ENCODE data around the gene POPDC3.
"Not testable (repeated sequence)": the region's sequence is repeated elsewhere in the genome, so short reads cannot be mapped to it uniquely, and the experiment has no call there.

POPDC3 gene

DNA sequence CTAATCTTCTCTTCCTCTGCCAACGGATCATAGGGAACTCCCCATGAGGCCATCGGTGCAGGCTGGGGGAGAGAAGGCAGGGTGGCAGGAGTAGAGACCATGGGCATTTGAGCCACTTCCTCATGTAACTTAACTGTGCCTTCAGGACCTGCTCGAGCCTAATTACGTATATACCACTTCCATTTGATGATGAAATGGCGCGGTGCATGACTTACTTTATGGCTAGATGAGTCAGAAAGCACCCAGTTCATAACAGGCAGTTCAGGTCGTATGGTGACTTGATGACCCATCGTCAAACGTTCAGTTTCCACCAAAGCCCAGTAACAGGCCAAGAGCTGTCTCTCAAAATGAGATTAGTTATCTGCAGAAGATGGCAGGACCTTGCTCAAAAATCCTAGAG lies 39.4 kb upstream of the POPDC3 start:
- TF ChIP-seq MAX (IDR thresholded peaks at IDR 0.05; ENCODE audit: low read depth, low read length) = peak; percentile 34; the same call in 1 of the 2 replicates
- DNase-seq (ENCODE audit: low read depth) = peak; percentile 93
- H3K4me3 ChIP-seq (ENCODE audit: low read depth, low read length) = not testable (repeated sequence)

DNA sequence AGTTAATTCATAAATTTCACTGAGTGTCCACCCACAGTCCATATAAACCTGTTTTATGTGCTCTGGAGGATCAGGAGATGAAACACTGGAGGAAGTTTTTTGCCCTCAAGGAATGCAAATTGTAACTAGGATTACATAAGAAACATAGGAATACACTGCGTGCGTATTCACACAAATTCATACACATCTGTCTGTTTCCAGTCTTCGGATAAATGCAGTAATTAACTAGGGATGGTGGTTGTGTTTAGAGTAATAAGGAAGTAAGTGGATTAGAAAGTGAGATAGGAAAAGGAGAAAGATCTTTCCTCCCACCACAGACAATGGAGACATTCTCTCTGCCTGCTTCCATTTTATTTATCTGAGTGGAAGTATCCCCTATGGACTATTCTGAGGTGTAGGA lies 35.7 kb upstream of the POPDC3 start:
- no peak for TF ChIP-seq POLR2A (IDR thresholded peaks at IDR 0.05; ENCODE audit: extremely low read depth, insufficient read length)
- no peak for TF ChIP-seq MAX (IDR thresholded peaks at IDR 0.05; ENCODE audit: low read depth, low read length)
- H3K4me3 ChIP-seq (ENCODE audit: low read depth, low read length) = no peak overlapping the region
- no peak for DNase-seq (ENCODE audit: low read depth)

GRCh38 chr6:105214668-105215067 lies 34.9 kb upstream of the POPDC3 start:
- no peak for DNase-seq (ENCODE audit: low read depth)
- H3K4me3 ChIP-seq (ENCODE audit: low read depth, low read length) = no peak overlapping the region
- TF ChIP-seq MYC (IDR thresholded peaks at IDR 0.05; ENCODE audit: low read depth, low read length) (no peak), POLR2A (IDR thresholded peaks at IDR 0.05; ENCODE audit: extremely low read depth, insufficient read length) (no peak), CTCF (IDR thresholded peaks at IDR 0.05; ENCODE audit: low read depth, low read length) (no peak), MAX (IDR thresholded peaks at IDR 0.05; ENCODE audit: low read depth, low read length) (no peak)

GRCh38 chr6:105213272-105213671 lies 33.5 kb upstream of the POPDC3 start:
- TF ChIP-seq MAX (IDR thresholded peaks at IDR 0.05; ENCODE audit: low read depth, low read length) (no peak), POLR2A (IDR thresholded peaks at IDR 0.05; ENCODE audit: extremely low read depth, insufficient read length) (no peak), MYC (IDR thresholded peaks at IDR 0.05; ENCODE audit: low read depth, low read length) (no peak), CTCF (IDR thresholded peaks at IDR 0.05; ENCODE audit: low read depth, low read length) (no peak)
- no peak overlapping the region for H3K4me3 ChIP-seq (ENCODE audit: low read depth, low read length)
- no peak for DNase-seq (ENCODE audit: low read depth)

DNA sequence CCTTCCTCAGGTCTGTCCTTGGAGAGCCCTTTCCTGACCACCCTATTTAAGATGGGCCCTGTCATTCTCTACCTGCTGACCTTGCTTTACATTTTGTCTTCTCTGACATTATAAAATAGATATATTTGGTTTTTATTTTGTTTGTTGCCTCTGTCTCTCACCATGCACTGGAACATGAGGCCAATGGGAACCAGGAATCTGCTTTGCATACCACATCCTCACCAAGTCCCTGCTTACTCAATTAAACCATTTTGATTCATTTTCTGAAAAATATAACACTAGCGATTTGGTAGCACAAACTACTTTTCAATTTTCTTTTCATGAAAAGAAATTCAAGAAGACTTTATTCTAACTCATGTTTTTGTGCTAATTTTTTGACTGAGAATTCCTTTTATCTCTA lies 32.8 kb upstream of the POPDC3 start:
- no peak for DNase-seq (ENCODE audit: low read depth)
- TF ChIP-seq MYC (IDR thresholded peaks at IDR 0.05; ENCODE audit: low read depth, low read length) (no peak), CTCF (IDR thresholded peaks at IDR 0.05; ENCODE audit: low read depth, low read length) (no peak), MAX (IDR thresholded peaks at IDR 0.05; ENCODE audit: low read depth, low read length) (no peak), POLR2A (IDR thresholded peaks at IDR 0.05; ENCODE audit: extremely low read depth, insufficient read length) (no peak)

DNA sequence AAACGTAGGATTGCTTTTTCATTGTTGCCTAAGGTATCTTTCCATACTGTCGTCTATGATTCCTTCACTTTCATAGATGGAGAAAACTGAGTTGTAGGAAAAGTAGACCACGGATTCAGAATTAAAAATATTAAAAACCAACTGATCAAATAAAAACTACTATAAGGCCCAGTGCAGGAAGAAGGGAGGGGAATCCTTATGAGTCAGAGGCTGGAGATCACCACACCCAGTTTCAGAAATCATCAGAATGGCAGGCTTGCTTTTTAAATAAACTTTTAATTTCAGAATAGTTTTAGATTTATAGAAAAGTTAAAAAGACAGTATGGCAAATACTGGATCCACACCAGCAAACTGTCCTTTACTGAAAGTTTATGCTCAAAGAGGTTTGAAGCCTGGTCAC lies 32.0 kb upstream of the POPDC3 start:
- TF ChIP-seq POLR2A (IDR thresholded peaks at IDR 0.05; ENCODE audit: extremely low read depth, insufficient read length) = no peak
- no peak for TF ChIP-seq MYC (IDR thresholded peaks at IDR 0.05; ENCODE audit: low read depth, low read length)
- no peak for TF ChIP-seq MAX (IDR thresholded peaks at IDR 0.05; ENCODE audit: low read depth, low read length)
- no peak for TF ChIP-seq CTCF (IDR thresholded peaks at IDR 0.05; ENCODE audit: low read depth, low read length)
- DNase-seq (ENCODE audit: low read depth) = no peak
- no peak overlapping the region for H3K4me3 ChIP-seq (ENCODE audit: low read depth, low read length)

More for the DNA sequence above, 32.8 kb upstream of the POPDC3 start:
- no peak overlapping the region for H3K4me3 ChIP-seq (ENCODE audit: low read depth, low read length)

Measured in NB4 (cell line).